ENCODE results near the gene ZIC4. TPM values are rescaled to one million over a fixed set of nuclear protein-coding genes. Genes with fewer than 3 reads are reported as not detected.

Gene ZIC4
- total and polyA plus RNA-seq, 10 of the 15 experiments (the other 5 are each of a cell fraction or from before 2014, with no cell fraction given): not detected

- TF ChIP-seq SMC3 (IDR thresholded peaks at IDR 0.05; ENCODE audit: borderline replicate concordance, low read length) (no peak), IKZF2 (IDR thresholded peaks at IDR 0.05) (no peak)
Measured at GRCh38 chr3:147425388-147425850, 19.1 kb upstream of the ZIC4 start (continued).

- ChIA-PET RAD21 (ENCODE audit: unreplicated experiment) (no interaction called here), SMC1A (ENCODE audit: uncharacterized antibody, unreplicated experiment) (interaction anchor here (0.7 to 1.0 kb wide), 2 partner anchors 9 to 102 kb away, joined by 3 read pairs; no protein-coding TSS in a partner anchor), POLR2A (no interaction called here), CTCF (interaction anchor here (0.6 to 1.4 kb wide), 4 partner anchors 10 to 272 kb away, joined by 3 read pairs; no protein-coding TSS in a partner anchor)
- no peak for ATAC-seq
- H3K9ac ChIP-seq (ENCODE audit: control insufficient read depth, insufficient read depth, low read length): no peak overlapping the region
- H3K27me3 ChIP-seq (replicated peaks in 1 of 2; ENCODE audit: control insufficient read depth in 2 of 2, insufficient read depth in 2 of 2, low read length in 1 of 2): peaks cover 4 to 13% of the 10 kb centered on the region in 2 experiments; a peak in 3 of 4 replicates
- no peaks in the 10 kb centered on the region for H3K79me2 ChIP-seq (ENCODE audit: control insufficient read depth, insufficient read depth, low read length)
- H2AFZ ChIP-seq (ENCODE audit: control insufficient read depth, low read depth, low read length): no peak overlapping the region
- BruUV-seq (replicated peaks): no TSS peak
- no peak for FAIRE-seq
- peaks cover 1% of the 10 kb centered on the region; the same call in 1 of the 3 replicates for H3K9me3 ChIP-seq (replicated peaks; ENCODE audit: control insufficient read depth, insufficient read depth, low read length)
- H3K27ac ChIP-seq (ENCODE audit: control insufficient read depth, insufficient read depth): no peak overlapping the region
- H3K36me3 ChIP-seq (ENCODE audit: control insufficient read depth in 2 of 2, insufficient read depth in 2 of 2, low read length in 1 of 2): no peaks in the 10 kb centered on the region
- no peak for TF ChIP-seq YBX1 (IDR thresholded peaks at IDR 0.05)
- TF ChIP-seq MXI1 (IDR thresholded peaks at IDR 0.05; ENCODE audit: low read depth, low read length): no peak
- no peak for TF ChIP-seq SREBF1 (IDR thresholded peaks at IDR 0.05; ENCODE audit: low read length)
- TF ChIP-seq ZZZ3 (IDR thresholded peaks at IDR 0.05; ENCODE audit: control insufficient read depth, insufficient read length, low read depth): no peak
- no peak for TF ChIP-seq ASH2L (IDR thresholded peaks at IDR 0.05; ENCODE audit: borderline replicate concordance, low read depth)
- TF ChIP-seq SUZ12 (IDR thresholded peaks at IDR 0.05; ENCODE audit: unreplicated experiment): no peak
- no peaks in the 10 kb centered on the region for H3K4me1 ChIP-seq (ENCODE audit: control insufficient read depth, insufficient read depth, low read length)
- intact Hi-C loops (cut with micrococcal nuclease; ENCODE audit: unreplicated experiment) (no loop called here), in situ Hi-C loops (cut with MboI) (no loop called here)
- H4K20me1 ChIP-seq (ENCODE audit: control insufficient read depth, insufficient read depth): no peaks in the 10 kb centered on the region
- H3K4me3 ChIP-seq: no peak overlapping the region
- 22% methylated on average over 14 of the region's 14 CpGs for WGBS (ENCODE audit: insufficient coverage, insufficient replicate concordance, low lambda C conversion rate, missing lambda C conversion rate)
- DNase-seq (ENCODE audit: low read depth, low spot score): no peak
- H3K4me2 ChIP-seq (ENCODE audit: control insufficient read depth, insufficient read depth): no peak overlapping the region
Measured at GRCh38 chr3:147424581-147425387, 18.4 kb upstream of the ZIC4 start.

Data from GM12878 (cell line).